Osteoblast (primary cell): Measurements from ENCODE around the gene SLAMF6. TPM values are rescaled to one million over a fixed set of nuclear protein-coding genes. Genes with fewer than 3 reads are reported as not detected.
"Not testable (repeated sequence)": the region's sequence is repeated elsewhere in the genome, so short reads cannot be mapped to it uniquely, and the experiment has no call there.

Experiments
- DNase-seq: peaks from one replicate; pipeline ENCODE4 v3.0.0; 2011; ENCODE audit warnings: low spot score, mixed read lengths; ENCODE audit not compliant: insufficient read length; ENCODE audit errors: missing footprints
- H2AFZ ChIP-seq: 2 replicates; pipeline ENCODE4 v1.6.0; 2011; ENCODE audit warnings: mild to moderate bottlenecking, low read length
- H3K27ac ChIP-seq: 2 replicates; pipeline ENCODE4 v1.5.1; 2011; ENCODE audit warnings: mild to moderate bottlenecking, low read depth, low read length, moderate library complexity
- H3K27me3 ChIP-seq: 2 replicates; pipeline ENCODE4 v1.6.0; 2012; ENCODE audit warnings: mild to moderate bottlenecking, control low read depth, inconsistent platforms, low read length, moderate library complexity; ENCODE audit not compliant: insufficient read depth
- H3K36me3 ChIP-seq: 2 replicates; pipeline ENCODE4 v1.5.1; 2011; ENCODE audit warnings: mild to moderate bottlenecking, low read length, control low read depth, moderate library complexity; ENCODE audit not compliant: insufficient read depth
- H3K4me1 ChIP-seq: 2 replicates; pipeline ENCODE4 v1.5.1; 2011; ENCODE audit warnings: mild to moderate bottlenecking, low read length, control low read depth, moderate library complexity; ENCODE audit not compliant: insufficient read depth
- H3K4me2 ChIP-seq: 2 replicates; pipeline ENCODE4 v1.6.0; 2011; ENCODE audit warnings: mild to moderate bottlenecking, low read length; ENCODE audit not compliant: insufficient read depth
- H3K4me3 ChIP-seq: fragments of 200-600 bp; sonication (generic); 3 replicates; pipeline ENCODE4 v1.5.1; 2012; ENCODE audit warnings: mild to moderate bottlenecking, low read length, inconsistent platforms; ENCODE audit not compliant: insufficient read depth
- H3K79me2 ChIP-seq: 2 replicates; pipeline ENCODE4 v1.6.0; 2012; ENCODE audit warnings: mild to moderate bottlenecking, low read length, control low read depth, inconsistent platforms; ENCODE audit not compliant: insufficient read depth
- H3K9me3 ChIP-seq: 2 replicates; pipeline ENCODE4 v1.5.1; 2011; ENCODE audit warnings: low read depth, low read length, control low read depth
- H4K20me1 ChIP-seq: 2 replicates; pipeline ENCODE4 v1.6.0; 2012; ENCODE audit warnings: mild to moderate bottlenecking, low read length, control low read depth; ENCODE audit not compliant: insufficient read depth
- CTCF ChIP-seq: IDR thresholded peaks from 2 replicates; pipeline ENCODE4 v1.5.1; 2011; ENCODE audit warnings: mild to moderate bottlenecking, low read depth, low read length, moderate library complexity; ENCODE audit errors: extremely low read depth
- total RNA-seq: library from RNA; depleted of rRNA; stranded (reverse); fragments of >200 nt; gene quantifications from 2 replicates; pipeline ENCODE4 v1.2.3, GENCODE V29; 2012

SLAMF6 gene
- total RNA-seq, 1 donor, result not detected

- H3K27me3 ChIP-seq, result no peaks in the 10 kb centered on the region
- no peak overlapping the region for H2AFZ ChIP-seq
- no peaks in the 10 kb centered on the region for H3K79me2 ChIP-seq
- H4K20me1 ChIP-seq, result no peaks in the 10 kb centered on the region
- H3K4me1 ChIP-seq, result no peaks in the 10 kb centered on the region
- no peak for DNase-seq
- H3K27ac ChIP-seq, result no peak overlapping the region
- H3K9me3 ChIP-seq, result no peaks in the 10 kb centered on the region
- no peaks in the 10 kb centered on the region for H3K36me3 ChIP-seq
- H3K4me2 ChIP-seq, result no peak overlapping the region
- H3K4me3 ChIP-seq, result no peak overlapping the region
- TF ChIP-seq CTCF, result no peak
Measured at GRCh38 chr1:160481979-160482596, 41.0 kb downstream of the SLAMF6 start.

- not testable (repeated sequence) for H3K4me3 ChIP-seq, H2AFZ ChIP-seq, H3K27ac ChIP-seq, H4K20me1 ChIP-seq, H3K4me1 ChIP-seq, H3K36me3 ChIP-seq, H3K9me3 ChIP-seq, DNase-seq, H3K4me2 ChIP-seq, H3K27me3 ChIP-seq, H3K79me2 ChIP-seq
Measured at GRCh38 chr1:160480781-160481180, 42.3 kb downstream of the SLAMF6 start.

- H3K9me3 ChIP-seq, H2AFZ ChIP-seq: not testable (repeated sequence)
Measured at GRCh38 chr1:160479091-160479490, 44.0 kb downstream of the SLAMF6 start.

GRCh38 chr1:160474392-160475242 lies 48.4 kb downstream of the SLAMF6 start:
- no peak overlapping the region for H3K4me2 ChIP-seq
- no peaks in the 10 kb centered on the region for H4K20me1 ChIP-seq
- no peak for TF ChIP-seq CTCF
- H2AFZ ChIP-seq, result no peak overlapping the region
- H3K36me3 ChIP-seq, result no peaks in the 10 kb centered on the region
- no peak overlapping the region for H3K27ac ChIP-seq
- H3K9me3 ChIP-seq, result no peaks in the 10 kb centered on the region
- no peaks in the 10 kb centered on the region for H3K27me3 ChIP-seq
- H3K79me2 ChIP-seq, result no peaks in the 10 kb centered on the region
- DNase-seq, result no peak
- no peaks in the 10 kb centered on the region for H3K4me1 ChIP-seq
- H3K4me3 ChIP-seq, result no peak overlapping the region

More at GRCh38 chr1:160479091-160479490, 44.0 kb downstream of the SLAMF6 start:
- H3K36me3 ChIP-seq, H3K27me3 ChIP-seq, DNase-seq, H3K79me2 ChIP-seq, H3K27ac ChIP-seq, H3K4me1 ChIP-seq, H3K4me3 ChIP-seq, H3K4me2 ChIP-seq, H4K20me1 ChIP-seq: not testable (repeated sequence)

GRCh38 chr1:160472112-160472511 lies 50.9 kb downstream of the SLAMF6 start:
- DNase-seq, result no peak
- Histone ChIP-seq H3K4me1 (no peaks in the 10 kb centered on the region), H4K20me1 (no peaks in the 10 kb centered on the region), H3K79me2 (no peaks in the 10 kb centered on the region), H3K27ac (no peak overlapping the region), H3K9me3 (no peaks in the 10 kb centered on the region), H3K27me3 (no peaks in the 10 kb centered on the region), H2AFZ (no peak overlapping the region), H3K4me2 (no peak overlapping the region), H3K4me3 (no peak overlapping the region), H3K36me3 (no peaks in the 10 kb centered on the region)
- TF ChIP-seq CTCF, result no peak
